ENCODE measurements around the gene IQCH. TPM values are rescaled to one million over a fixed set of nuclear protein-coding genes. Genes with fewer than 3 reads are reported as not detected.

IQCH gene
- total and polyA plus RNA-seq, 12 donors = 0.67 to 7.3 (median 2.9) TPM

DNA sequence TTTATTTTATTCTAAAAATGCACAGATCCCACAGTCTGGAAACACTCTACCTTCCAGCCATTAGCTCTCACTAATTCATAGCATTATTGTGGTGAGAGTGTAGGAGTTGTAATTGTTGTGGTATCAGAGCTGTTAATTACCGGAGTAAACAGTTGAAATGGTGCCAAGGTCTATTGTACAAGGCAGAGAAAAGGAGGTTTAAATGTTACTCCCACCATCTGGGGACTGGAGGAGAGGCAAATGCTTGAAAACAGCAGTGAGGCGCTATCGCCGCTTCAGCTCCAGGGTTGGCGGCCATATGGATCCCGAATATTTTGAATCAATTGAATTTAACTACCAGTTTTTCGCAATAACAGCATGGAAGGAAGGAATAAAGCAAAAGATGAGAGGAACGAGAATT, 153.2 kb downstream of the IQCH start:
- intact Hi-C loops (cut with DNase I) = no loop called here
- H3K36me3 ChIP-seq (replicated peaks in 1 of 2) = no peaks in the 10 kb centered on the region
- WGBS, 4 donors = 82 to 87% (median 83%) methylated on average over 8 of the region's 8 CpGs
- no peak for DNase-seq
- no peaks in the 10 kb centered on the region for H3K9me3 ChIP-seq (replicated peaks in 1 of 3)
- no peak overlapping the region for H3K4me3 ChIP-seq
- no peak for TF ChIP-seq POLR2A (IDR thresholded peaks at IDR 0.05)
- TF ChIP-seq, protein P1, sequence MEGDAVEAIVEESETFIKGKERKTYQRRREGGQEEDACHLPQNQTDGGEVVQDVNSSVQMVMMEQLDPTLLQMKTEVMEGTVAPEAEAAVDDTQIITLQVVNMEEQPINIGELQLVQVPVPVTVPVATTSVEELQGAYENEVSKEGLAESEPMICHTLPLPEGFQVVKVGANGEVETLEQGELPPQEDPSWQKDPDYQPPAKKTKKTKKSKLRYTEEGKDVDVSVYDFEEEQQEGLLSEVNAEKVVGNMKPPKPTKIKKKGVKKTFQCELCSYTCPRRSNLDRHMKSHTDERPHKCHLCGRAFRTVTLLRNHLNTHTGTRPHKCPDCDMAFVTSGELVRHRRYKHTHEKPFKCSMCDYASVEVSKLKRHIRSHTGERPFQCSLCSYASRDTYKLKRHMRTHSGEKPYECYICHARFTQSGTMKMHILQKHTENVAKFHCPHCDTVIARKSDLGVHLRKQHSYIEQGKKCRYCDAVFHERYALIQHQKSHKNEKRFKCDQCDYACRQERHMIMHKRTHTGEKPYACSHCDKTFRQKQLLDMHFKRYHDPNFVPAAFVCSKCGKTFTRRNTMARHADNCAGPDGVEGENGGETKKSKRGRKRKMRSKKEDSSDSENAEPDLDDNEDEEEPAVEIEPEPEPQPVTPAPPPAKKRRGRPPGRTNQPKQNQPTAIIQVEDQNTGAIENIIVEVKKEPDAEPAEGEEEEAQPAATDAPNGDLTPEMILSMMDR (IDR thresholded peaks at IDR 0.05) = no peak
- peaks cover 0 to 8% of the 10 kb centered on the region in 2 donors for H3K4me1 ChIP-seq (replicated peaks in 1 of 2)
- no peaks in the 10 kb centered on the region for H3K27me3 ChIP-seq
- H3K27ac ChIP-seq = no peak overlapping the region

DNA sequence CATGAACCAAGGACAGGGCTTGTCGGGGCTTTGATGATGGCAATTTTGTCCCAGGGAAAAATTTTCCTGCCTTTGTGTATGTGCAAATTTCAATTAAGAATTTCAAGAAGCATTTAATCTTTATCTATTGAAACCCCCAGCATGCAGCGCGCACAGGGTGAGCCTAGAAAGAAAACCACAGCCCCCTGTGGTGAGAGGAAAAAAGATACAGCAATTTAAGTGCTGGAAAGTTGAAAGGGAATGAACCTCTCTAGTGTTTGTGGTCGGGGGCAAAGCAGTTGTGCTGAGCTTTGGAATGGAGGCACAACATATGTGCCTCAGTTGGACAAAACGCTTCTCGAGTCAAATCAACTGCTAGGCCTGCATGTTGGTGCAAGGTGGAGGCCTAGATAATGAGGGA, 154.6 kb downstream of the IQCH start:
- H3K36me3 ChIP-seq (replicated peaks in 1 of 2) = no peaks in the 10 kb centered on the region
- no peaks in the 10 kb centered on the region for H3K27me3 ChIP-seq
- TF ChIP-seq POLR2A (IDR thresholded peaks at IDR 0.05) = no peak
- TF ChIP-seq, protein P1 (IDR thresholded peaks at IDR 0.05) = no peak
- no peak overlapping the region for H3K4me3 ChIP-seq
- 88 to 89% (median 88%) methylated on average over 6 of the region's 6 CpGs for WGBS, 4 donors
- DNase-seq = no peak
- intact Hi-C loops (cut with DNase I) = no loop called here
- H3K27ac ChIP-seq = no peak overlapping the region
- H3K9me3 ChIP-seq (replicated peaks in 1 of 3) = no peaks in the 10 kb centered on the region
- peaks cover 0 to 8% of the 10 kb centered on the region in 2 donors for H3K4me1 ChIP-seq (replicated peaks in 1 of 2)

DNA sequence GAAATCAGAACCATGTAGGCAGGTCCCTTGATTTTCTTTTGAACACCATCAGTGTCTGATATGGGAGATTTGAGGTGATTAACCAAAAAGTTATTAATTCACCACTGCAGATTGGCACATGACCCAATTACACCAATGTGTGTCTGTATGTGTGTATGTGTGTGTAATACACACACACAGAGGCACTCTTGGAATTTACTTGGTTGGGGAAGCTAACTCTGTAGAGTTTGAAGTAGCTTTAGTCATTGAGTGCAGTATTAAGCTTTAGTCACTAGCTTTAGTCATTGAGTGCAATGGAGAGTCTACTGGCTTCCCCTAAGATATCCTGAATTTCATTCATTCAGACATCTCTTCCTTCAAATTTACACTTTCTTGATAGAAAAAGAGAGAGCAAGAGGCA, 156.9 kb downstream of the IQCH start:
- Histone ChIP-seq H3K27me3 (no peaks in the 10 kb centered on the region), H3K27ac (no peak overlapping the region), H3K9me3 (replicated peaks in 1 of 3) (no peaks in the 10 kb centered on the region), H3K4me3 (no peak overlapping the region), H3K36me3 (replicated peaks in 1 of 2) (no peaks in the 10 kb centered on the region), H3K4me1 (replicated peaks in 1 of 2) (peaks cover 0 to 8% of the 10 kb centered on the region in 2 donors)
- intact Hi-C loops (cut with DNase I) = no loop called here
- no peak for TF ChIP-seq POLR2A (IDR thresholded peaks at IDR 0.05)
- TF ChIP-seq, protein P1 (IDR thresholded peaks at IDR 0.05) = no peak
- DNase-seq = no peak

DNA sequence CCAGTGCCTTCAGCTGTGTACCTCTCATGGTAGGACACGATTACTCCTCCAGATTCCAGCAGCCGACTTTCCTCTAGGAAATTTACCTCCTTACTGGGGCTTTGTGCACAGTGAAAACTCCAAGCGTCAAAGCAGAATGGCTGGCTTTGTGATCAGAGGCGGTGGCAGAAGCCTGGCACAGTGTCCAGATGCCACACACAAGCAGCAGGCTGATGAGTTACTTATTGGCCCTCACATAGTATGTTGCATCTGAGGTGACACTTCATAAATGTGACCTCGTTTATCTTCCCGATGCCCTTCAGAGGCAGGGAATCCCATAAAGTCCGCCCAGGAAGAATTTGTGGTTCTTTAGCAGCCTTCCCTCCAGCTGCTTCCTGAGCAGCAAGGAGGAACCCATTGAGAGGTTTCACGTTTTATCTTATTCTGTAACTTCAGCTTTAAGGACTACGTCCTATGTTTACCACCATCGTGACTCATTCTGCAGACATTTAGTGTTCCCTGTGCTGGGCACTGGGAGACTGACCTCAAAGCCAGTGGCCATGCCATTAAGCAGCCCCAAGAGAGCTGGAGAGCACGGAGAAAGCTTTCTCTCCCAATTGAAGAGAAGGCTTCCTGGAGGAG, 159.3 kb downstream of the IQCH start:
- DNase-seq = no peak
- no peaks in the 10 kb centered on the region for H3K4me1 ChIP-seq (replicated peaks in 1 of 2)
- H3K9me3 ChIP-seq (replicated peaks in 1 of 3) = no peaks in the 10 kb centered on the region
- 71 to 76% (median 74%) methylated on average over 11 of the region's 11 CpGs for WGBS, 4 donors
- H3K27me3 ChIP-seq = no peaks in the 10 kb centered on the region
- no peak overlapping the region for H3K27ac ChIP-seq
- H3K4me3 ChIP-seq = no peak overlapping the region
- intact Hi-C loops (cut with DNase I) = no loop called here
- no peak for TF ChIP-seq POLR2A (IDR thresholded peaks at IDR 0.05)
- TF ChIP-seq, protein P1 (IDR thresholded peaks at IDR 0.05) = no peak
- H3K36me3 ChIP-seq (replicated peaks in 1 of 2) = no peaks in the 10 kb centered on the region
